GM21526 (cell line): Measurements from ENCODE around the gene TSPAN17.

ENCODE experiments used
- ATAC-seq: cut with Tn5 transposase; IDR thresholded peaks from one replicate; pipeline ENCODE4 v1.9.1; 2021; ENCODE audit warnings: moderate library complexity; ENCODE audit not compliant: unreplicated experiment, low FRiP score

The TSPAN17 gene

GRCh38 chr5:176620333-176620981 is 26.8 kb upstream of the TSPAN17 start:
- ATAC-seq: no peak

DNA sequence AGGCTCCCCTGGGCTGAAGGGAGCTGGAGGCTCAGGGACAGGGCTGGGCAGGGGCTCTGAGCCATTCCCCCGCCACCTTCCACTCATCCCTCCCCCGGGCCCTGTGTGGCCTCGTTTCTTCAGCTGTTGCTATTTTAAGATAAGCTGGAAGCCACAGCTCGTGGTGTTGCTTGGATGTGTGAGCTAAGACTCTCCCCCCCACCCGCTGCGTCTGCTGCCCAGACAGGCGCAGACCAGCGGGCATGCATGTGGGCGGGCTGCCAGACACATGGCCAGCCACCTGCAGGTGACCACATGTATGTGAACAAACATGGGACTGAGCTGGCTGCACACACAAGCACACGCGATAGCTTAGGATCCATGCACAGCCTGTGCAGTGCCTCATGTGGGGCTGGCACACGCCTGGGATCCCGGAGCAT is 25.6 kb upstream of the TSPAN17 start:
- ATAC-seq: no peak

DNA sequence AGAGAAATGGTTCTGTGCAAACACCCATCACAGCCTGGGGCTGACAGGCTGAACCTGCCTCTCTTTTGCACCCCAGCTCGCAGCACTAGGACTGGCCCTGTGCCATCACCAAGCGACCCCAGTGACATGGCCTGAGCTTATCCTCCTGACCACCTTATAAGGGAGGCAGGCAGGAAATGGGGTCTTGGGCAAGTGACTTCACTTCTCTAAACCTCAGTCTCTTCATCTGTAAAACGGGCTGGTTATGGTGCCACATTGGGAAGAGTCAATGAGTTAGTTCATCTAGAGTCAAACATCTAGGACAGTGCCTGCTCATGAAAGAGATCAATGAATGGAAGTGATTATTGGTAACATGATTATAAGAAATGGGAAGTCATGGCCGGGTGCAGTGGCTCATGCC is 23.1 kb upstream of the TSPAN17 start:
- ATAC-seq: no peak

DNA sequence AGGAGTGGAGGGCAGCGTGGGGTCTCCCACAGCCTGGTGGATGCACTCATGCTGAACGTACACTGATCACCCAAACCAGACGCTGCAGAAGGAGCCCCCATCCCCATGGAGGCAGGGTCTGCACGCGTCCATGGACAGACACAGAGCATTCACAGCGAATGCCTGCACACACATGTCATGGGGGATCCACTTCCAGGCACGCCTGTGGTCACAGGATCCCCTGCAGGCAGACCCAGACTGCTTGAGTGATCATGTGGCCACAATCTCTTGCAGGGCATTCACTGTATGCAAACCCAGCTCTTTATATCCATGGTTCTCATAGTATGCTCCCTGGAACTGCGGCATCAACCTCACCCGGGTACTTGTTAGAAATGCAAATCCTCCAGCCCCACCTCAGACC is 22.3 kb upstream of the TSPAN17 start:
- ATAC-seq: no peak

DNA sequence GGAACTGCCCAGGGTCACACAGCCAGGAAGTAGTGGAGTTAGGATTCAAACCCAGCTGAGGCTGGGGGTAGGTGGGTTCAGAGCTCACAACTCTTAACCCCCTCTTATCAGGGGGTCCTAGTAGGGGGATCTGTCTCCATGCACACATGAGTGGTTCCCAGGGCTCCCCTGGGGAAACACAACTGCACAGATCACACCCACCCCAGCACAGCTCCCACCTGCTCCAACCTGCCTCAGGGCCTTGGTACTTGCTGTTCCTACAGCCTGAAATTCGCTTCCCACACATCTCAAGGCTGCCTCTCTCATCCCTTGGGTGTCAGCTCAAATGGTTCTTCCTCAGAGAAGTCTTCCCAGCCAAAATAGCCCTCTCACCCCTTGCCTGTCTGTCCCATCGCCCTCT is 21.8 kb upstream of the TSPAN17 start:
- ATAC-seq: no peak

DNA sequence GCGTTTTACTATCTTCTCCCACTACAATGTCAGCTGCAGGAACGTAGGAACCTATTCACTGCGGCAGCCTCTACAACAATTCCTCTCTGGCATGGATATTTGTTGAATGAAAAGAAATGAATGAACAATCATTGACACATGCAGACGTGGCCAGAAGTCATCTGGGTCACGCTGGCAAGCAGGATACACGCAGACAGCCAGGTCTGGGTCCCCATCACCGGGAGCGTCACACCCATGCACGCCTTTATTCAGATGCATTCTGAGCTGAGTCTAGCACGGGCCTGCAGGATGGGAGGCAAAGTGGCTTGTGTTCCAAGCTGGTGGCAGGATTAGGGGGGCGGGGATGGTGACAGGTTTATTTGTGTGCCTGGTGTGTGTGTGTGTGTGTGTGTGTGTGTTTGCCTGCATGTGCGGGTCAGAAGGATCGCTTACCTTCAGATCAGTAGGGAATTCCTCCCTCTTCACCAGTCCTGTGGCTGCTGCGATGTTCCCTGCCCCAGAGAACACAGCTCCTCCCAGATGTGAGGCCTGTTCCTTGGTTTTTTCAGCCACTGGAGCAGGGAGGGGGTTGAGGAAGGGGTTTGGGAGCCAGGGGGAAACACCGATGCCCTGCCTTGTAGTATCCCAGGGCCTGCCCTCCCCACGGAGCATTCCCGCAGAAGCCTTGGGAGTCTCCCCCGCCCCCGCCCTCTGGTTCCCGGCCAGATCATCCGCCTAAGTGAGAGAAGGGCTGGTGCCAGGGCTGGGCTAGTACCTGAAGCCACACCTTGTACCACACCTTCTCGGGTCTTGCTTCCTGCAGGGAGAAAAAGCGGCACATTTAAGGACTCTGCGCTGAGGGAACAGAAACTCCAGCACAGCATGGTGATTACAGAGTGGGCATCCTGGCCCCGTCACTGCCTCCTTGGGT is 21.1 kb upstream of the TSPAN17 start:
- no peak for ATAC-seq

DNA sequence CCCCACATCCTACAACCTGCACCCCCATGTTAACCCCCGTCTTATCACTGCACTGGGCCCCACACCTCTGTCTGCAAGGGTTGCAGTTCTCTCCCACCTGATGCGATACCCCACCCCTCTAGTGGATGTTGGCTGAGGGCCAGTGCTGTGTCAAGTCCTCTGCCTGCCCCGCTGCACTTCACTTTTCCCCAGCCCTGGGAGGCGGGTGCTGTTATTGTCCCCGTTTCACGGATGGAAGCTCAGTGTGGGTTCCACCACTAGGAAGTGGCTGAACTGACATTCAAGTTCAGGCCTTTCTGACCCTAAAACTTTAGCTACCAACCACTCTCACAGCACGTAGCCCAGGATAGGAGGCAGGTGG is 20.4 kb upstream of the TSPAN17 start:
- ATAC-seq: no peak

DNA sequence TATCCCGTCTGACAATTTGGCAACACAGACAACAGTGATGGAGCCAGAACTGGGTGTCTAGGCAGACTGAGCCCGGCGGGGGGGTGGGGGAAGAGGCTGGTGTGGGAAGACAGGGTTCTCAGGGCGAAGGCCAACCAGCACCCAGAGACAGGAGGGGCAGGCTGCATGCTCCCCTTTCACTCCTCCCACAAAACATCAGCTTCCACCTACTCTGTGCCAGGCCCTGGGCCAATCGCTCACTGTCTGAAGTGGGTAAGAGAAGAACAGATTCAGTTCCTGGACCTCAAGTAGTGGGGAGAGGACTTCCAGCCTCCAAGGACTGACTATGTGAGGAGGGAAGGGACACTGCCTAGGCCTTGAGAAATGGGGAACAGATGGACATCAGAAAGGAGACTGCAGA is 19.7 kb upstream of the TSPAN17 start:
- no peak for ATAC-seq

- no peak for ATAC-seq
Observed at GRCh38 chr5:176628406-176629228, 18.7 kb upstream of the TSPAN17 start.

GRCh38 chr5:176629317-176629852 is 17.9 kb upstream of the TSPAN17 start:
- ATAC-seq: no peak

DNA sequence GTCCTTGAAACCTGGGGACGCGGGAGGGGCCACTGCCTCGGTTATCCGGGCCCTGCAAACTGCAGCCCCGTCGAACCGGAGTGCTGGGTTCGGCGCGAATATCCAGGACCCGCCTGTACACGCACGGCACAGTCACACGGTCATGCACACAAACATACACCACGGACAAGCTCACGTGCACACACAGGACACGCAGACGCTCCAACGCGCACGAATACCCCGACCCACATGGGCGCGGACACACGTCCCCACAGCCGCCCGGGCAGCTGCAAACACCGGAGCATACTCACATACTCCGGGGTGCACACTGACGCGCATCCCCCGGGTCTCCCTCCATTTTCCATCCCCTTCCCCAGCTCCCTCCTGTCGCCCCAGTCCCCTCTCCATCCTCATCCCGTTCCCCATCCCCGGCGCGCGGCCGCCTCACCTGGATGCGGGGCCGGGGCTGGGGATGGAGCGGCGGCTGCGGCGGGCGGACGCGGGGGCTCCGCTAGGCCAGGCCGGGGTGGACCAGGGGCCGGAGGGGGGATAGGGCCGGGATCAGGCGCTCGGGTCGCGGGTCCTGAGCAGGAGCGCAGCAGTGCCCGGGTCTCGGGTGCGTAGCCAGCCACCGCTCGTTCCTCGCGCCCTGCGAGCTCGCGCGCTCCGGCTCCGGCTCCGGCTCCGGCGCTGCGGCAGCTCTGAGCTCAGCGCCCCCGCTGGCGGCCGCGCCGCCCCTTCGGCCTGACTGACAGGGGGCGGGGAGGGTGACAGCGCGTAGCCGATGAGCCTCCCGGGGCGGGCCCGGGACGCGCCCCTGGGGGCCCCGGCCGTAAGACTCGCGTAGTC is 17.2 kb upstream of the TSPAN17 start, which contains the start of the genes EIF4E1B and SNCB:
EIF4E1B (plus strand) TSS at position 823 of the 828 bp plus-strand sequence. CDS start 12,113 bp downstream, outside the sequence.
SNCB (minus strand) TSS at position 682 of the 828 bp plus-strand sequence. CDS start 880 bp downstream, outside the sequence.
- peak; percentile 60 for ATAC-seq

DNA sequence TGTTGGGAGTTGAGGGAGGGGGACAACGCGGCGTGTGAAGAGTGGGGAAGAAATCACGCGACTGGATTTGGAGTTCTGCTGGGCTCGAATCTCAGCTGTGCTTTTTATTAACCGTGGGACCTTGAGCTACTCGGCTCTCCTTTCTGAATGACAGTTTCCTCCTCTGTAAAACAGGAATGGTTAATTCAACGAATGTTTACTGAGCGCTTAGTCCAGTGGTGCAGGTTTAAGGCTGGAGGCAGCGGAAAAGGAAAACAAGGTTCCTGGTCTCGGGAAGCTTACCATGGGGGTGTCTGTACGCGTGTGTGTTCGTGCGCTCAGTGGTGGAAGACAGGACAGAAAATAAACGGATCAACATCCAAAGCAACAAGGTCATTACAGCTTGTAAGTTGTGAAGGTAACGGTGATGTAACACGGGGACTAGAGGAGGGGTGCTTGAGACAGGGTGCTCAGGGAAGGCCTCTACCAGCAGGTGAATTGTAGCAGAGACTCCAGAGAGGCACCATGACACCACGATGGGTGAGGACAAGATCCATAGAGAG is 16.5 kb upstream of the TSPAN17 start:
- ATAC-seq: no peak

GRCh38 chr5:176631383-176632200 is 15.7 kb upstream of the TSPAN17 start:
- no peak for ATAC-seq

DNA sequence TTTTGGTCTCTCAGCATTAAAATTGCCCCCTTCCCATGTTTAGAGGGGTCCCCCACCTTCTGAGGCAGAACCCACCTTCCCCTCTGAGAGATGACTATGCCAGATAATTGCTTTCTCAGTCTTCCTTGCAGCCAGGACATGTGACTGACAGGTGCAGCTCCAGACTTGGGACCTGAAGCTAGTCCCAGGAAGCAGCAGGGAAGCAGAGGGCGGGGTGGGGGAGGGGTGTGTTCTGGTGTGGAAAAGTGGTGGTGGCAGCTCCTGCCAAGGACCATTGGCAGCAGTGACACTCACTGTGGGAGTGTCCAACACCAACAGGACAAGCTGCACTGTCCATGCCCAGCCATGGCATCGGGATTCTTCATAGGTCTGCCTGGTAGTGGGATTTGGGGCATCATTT is 14.5 kb upstream of the TSPAN17 start:
- ATAC-seq: no peak

DNA sequence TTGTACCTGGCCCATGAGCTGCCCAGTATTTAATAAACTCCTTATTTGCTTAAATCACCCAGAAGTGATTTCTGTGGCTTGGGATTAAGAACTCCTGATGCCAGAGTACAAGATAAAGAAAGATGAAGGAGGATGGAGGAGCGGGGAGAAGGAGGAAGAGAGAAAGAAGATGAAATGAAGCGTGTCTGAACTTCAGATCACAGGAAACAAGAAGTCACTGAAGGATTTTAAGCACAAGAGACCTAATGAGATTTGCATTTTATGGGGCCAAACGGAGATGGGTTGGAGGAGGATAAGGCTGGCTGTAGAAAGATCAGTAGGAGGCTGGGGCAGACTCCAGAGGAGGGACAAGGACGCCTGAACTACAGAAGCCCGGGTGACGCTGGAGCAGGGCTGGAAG is 13.7 kb upstream of the TSPAN17 start:
- ATAC-seq: no peak

- no peak for ATAC-seq
Observed at GRCh38 chr5:176636426-176636825, 10.9 kb upstream of the TSPAN17 start.

DNA sequence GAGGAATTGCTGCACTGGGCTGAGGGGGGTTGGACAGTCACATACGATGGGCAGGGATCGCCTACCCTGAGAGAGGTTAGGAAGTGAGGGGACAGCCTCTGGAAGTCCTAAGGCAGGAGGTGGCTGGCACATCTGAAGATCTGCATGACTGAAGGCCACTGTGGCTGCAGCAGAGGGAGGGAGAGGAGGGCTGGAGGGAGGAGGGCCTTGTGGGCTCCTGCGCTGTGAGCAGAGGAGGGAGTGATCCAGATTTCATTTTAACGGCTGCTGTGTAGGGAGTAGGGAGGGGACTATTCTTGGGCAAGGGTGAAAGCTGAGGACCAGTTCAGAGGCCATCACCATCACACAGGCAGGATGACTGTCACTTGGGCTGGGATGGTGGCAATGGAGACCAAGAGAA is 9.7 kb upstream of the TSPAN17 start:
- ATAC-seq: no peak

DNA sequence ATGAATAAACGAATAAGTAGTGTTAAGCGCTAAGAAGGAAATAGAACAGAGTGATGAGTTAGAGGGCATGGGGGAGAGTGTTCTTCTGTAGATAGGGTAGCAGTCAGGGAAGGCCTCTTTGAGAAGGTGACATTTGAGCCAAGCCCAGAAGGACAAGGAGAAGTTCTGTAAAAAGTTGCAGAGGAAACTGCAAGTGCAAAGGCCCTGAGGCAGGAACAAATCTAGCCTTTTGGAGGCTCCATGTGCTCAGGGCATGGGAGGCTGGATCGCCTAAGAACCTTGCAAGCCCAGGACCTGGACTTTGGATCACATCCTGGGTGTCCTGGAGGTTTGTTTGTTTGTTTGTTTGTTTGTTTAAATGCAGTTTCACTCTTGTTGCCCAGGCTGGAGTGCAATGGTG is 8.8 kb upstream of the TSPAN17 start:
- no peak for ATAC-seq

DNA sequence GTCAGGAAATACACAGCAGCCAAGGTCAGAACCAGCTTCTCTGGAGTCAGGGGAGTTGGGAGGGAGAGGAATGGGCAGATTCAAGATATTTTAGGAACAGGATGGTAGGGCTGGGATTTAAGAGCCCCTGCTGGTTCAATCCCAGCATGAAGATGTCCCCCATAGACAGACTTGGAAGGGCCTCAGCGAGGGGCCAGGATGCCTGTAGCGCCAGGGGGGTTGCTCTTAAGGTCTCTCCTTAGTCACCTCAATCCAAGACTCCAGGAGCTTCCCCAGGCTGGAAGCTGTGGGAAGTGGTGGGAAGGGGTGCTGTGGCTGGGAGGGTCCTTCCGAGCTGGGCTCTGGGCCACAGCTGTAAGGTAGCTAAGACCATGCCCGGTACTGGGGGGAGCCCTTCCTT is 8.1 kb upstream of the TSPAN17 start:
- ATAC-seq: no peak
